SK-N-SH (cell line): Measurements from ENCODE around the gene SRRM4. TPM values are rescaled to one million over a fixed set of nuclear protein-coding genes. Genes with fewer than 3 reads are reported as not detected.

Experiments used
- CTCF ChIA-PET: fragments of 300-600, 350-600 bp; formaldehyde crosslinking; extraction: SDS; loops from one replicate; lab custom pipeline; 2021; lab: Yijun Ruan, JAX
- POLR2A ChIA-PET: fragments of 350-600 bp; sonication (Branson Sonifier 250); formaldehyde crosslinking; extraction: SDS; loops from one replicate; lab custom pipeline; 2020; ENCODE audit warnings: antibody characterized with exemption, inconsistent platforms; lab: Yijun Ruan, JAX
- DNase-seq: peaks from one replicate; pipeline ENCODE4 v3.0.0; 2012
- H2AFZ ChIP-seq: fragments of 200-600 bp; sonication (generic); 2 replicates; pipeline ENCODE4 v1.8.1; 2016; ENCODE audit warnings: antibody characterized with exemption, mild to moderate bottlenecking, low read depth
- H3F3A ChIP-seq: fragments of 200-600 bp; sonication (generic); replicated peaks from 2 replicates; pipeline ENCODE3; 2016; ENCODE audit warnings: antibody characterized with exemption, mild to moderate bottlenecking; ENCODE audit not compliant: insufficient read depth
- H3K27ac ChIP-seq, 2 experiments: fragments of 200-500 bp in 1 of 2; fragments of 200-600 bp in 1 of 2; sonication (Bioruptor generic) in 1 of 2; sonication (generic), shearing (Covaris generic) in 1 of 2; 2 replicates each; pipeline versions ENCODE4 v1.5.1 to v1.6.1; 2014 to 2016; ENCODE audit warnings: low read depth in 2 of 2, inconsistent platforms in 1 of 2, low read length in 1 of 2, mild to moderate bottlenecking in 1 of 2, mixed read lengths in 1 of 2
- H3K27me3 ChIP-seq: fragments of 200-600 bp; sonication (generic), shearing (Covaris generic); 2 replicates; pipeline ENCODE4 v1.6.1; 2016; ENCODE audit warnings: mixed run types; ENCODE audit not compliant: insufficient read depth
- H3K36me3 ChIP-seq, 2 experiments: fragments of 200-500 bp in 1 of 2; fragments of 200-600 bp in 1 of 2; sonication (Bioruptor generic) in 1 of 2; sonication (generic) in 1 of 2; replicated peaks in 1 of 2; 2 replicates each; pipeline versions ENCODE3 to v1.5.1; 2014 to 2016; ENCODE audit warnings: low read length in 1 of 2, mild to moderate bottlenecking in 1 of 2; ENCODE audit not compliant: insufficient read depth in 2 of 2, control insufficient read depth in 1 of 2
- H3K4me1 ChIP-seq, 2 experiments: fragments of 200-500 bp in 1 of 2; fragments of 200-600 bp in 1 of 2; sonication (Bioruptor generic) in 1 of 2; sonication (generic), shearing (Covaris generic) in 1 of 2; 2 replicates each; pipeline versions ENCODE4 v1.5.1 to v1.6.1; 2014 to 2016; ENCODE audit warnings: low read depth in 1 of 2, low read length in 1 of 2, mixed run types in 1 of 2; ENCODE audit not compliant: insufficient read depth in 2 of 2, control insufficient read depth in 1 of 2
- H3K4me2 ChIP-seq: fragments of 200-600 bp; sonication (generic), shearing (Covaris generic); 2 replicates; pipeline ENCODE4 v1.6.1; 2017; ENCODE audit warnings: mixed run types
- H3K4me3 ChIP-seq, 2 experiments: fragments of 200-500 bp in 1 of 2; fragments of 200-600 bp in 1 of 2; sonication (Bioruptor generic) in 1 of 2; sonication (generic), shearing (Covaris generic) in 1 of 2; 2 replicates each; pipeline versions ENCODE4 v1.5.1 to v1.8.1; 2014 to 2016; ENCODE audit warnings: low read depth in 2 of 2, inconsistent platforms in 1 of 2, low read length in 1 of 2, mild to moderate bottlenecking in 1 of 2, mixed read lengths in 1 of 2, moderate library complexity in 1 of 2
- H3K79me2 ChIP-seq: fragments of 200-600 bp; sonication (generic); 2 replicates; pipeline ENCODE4 v1.8.1; 2017; ENCODE audit warnings: mild to moderate bottlenecking; ENCODE audit not compliant: insufficient read depth
- H3K9ac ChIP-seq: fragments of 200-600 bp; sonication (generic); 2 replicates; pipeline ENCODE4 v1.6.1; 2017; ENCODE audit warnings: mixed run types
- H3K9me2 ChIP-seq: fragments of 200-600 bp; sonication (generic); 2 replicates; pipeline ENCODE4 v1.6.1; 2017; ENCODE audit warnings: mixed run types
- H3K9me3 ChIP-seq: fragments of 200-600 bp; sonication (generic); 2 replicates; pipeline ENCODE4 v1.6.1; 2017; ENCODE audit warnings: mixed run types, mild to moderate bottlenecking, moderate library complexity
- H4K20me1 ChIP-seq: fragments of 200-600 bp; sonication (generic); 2 replicates; pipeline ENCODE4 v1.6.1; 2017; ENCODE audit warnings: mild to moderate bottlenecking, mixed run types; ENCODE audit not compliant: insufficient read depth
- EP300 ChIP-seq, 2 experiments: IDR thresholded peaks; 2 replicates each; pipeline versions ENCODE4 v1.4.0 to v1.6.1; 2012; ENCODE audit warnings: borderline replicate concordance in 1 of 2, low read depth in 1 of 2, low read length in 1 of 2
- FOXM1 ChIP-seq: IDR thresholded peaks from 2 replicates; pipeline ENCODE4 v1.4.0; 2012; ENCODE audit warnings: low read depth, mild to moderate bottlenecking
- MXI1 ChIP-seq: IDR thresholded peaks from 2 replicates; pipeline ENCODE4 v1.6.1; 2012; ENCODE audit warnings: mild to moderate bottlenecking, low read depth, low read length, improper control_type of control experiment
- RCOR1 ChIP-seq: fragments of 150-350 bp; IDR thresholded peaks from 2 replicates; pipeline ENCODE4 v1.6.1; 2017; ENCODE audit warnings: antibody characterized with exemption, low read length
- RXRA ChIP-seq: IDR thresholded peaks from 2 replicates; pipeline ENCODE4 v1.4.0; 2012; ENCODE audit warnings: low read depth, mild to moderate bottlenecking, borderline replicate concordance
- SMC3 ChIP-seq: IDR thresholded peaks from 2 replicates; pipeline ENCODE4 v1.6.1; 2012; ENCODE audit warnings: low read depth, low read length, improper control_type of control experiment
- TAF1 ChIP-seq: IDR thresholded peaks from 2 replicates; pipeline ENCODE4 v1.6.1; 2012; ENCODE audit warnings: low read depth, mild to moderate bottlenecking, low read length, moderate library complexity, borderline replicate concordance
- WGBS: methylation state at CpG from one replicate; pipeline ENCODE4 v1.1.6; 2017; ENCODE audit warnings: low lambda C conversion rate; 5-methylcytosine and 5-hydroxymethylcytosine counted together
- polyA plus RNA-seq, 3 experiments: library from polyadenylated mRNA; depleted of rRNA; stranded (reverse); fragments of >200 nt; gene quantifications; 2 replicates each; pipeline ENCODE4 v1.2.3, GENCODE V29; 2012

SRRM4 gene
- polyA plus RNA-seq, 1 of the 3 experiments (the other 2 are of a cell fraction) = 0.03 TPM

DNA sequence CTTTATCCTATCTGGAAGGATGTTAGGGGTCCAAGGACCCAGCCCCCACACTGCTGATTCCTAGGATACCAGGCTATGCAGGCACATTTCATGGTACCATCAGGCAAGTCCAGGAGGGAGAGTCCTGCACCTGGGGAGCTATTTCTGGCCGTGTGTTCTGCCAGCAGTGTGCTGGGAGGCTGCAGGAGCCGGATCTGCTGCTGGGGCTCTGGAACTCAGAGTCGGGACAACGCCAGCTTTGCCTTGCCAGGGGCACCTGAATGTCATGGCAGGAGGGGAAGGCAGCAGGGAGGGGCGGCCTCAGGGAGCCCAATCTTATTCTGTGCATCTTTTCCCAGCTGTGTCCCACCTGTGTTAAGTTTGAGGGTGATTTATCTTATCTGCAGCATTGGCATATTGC is 17.8 kb downstream of the SRRM4 start:
- H3F3A ChIP-seq = no peaks in the 10 kb centered on the region
- no peak overlapping the region for H2AFZ ChIP-seq
- no peaks in the 10 kb centered on the region for H4K20me1 ChIP-seq
- no peaks in the 10 kb centered on the region for H3K79me2 ChIP-seq
- 3% methylated on average over 3 of the region's 5 CpGs for WGBS
- no peak overlapping the region for H3K4me3 ChIP-seq
- H3K9ac ChIP-seq = no peak overlapping the region
- H3K27ac ChIP-seq = no peak overlapping the region
- H3K9me2 ChIP-seq = no peaks in the 10 kb centered on the region
- CTCF ChIA-PET = interaction anchor here (1.3 to 3.2 kb wide), 3 partner anchors 11 to 38 kb away, joined by 3 to 9 read pairs (median 4); no protein-coding TSS in a partner anchor
- peaks cover 0 to 23% of the 10 kb centered on the region in 2 experiments; a peak in 2 of 4 replicates for H3K4me1 ChIP-seq
- H3K4me2 ChIP-seq = no peak overlapping the region
- peak; percentile 19 for DNase-seq
- TF ChIP-seq MXI1 = no peak
- TF ChIP-seq EP300 (IDR thresholded peaks at IDR 0.05; ENCODE audit: borderline replicate concordance in 1 of 2, low read depth in 1 of 2, low read length in 1 of 2) = peak in 1 of 2 experiments; percentile 26; a peak in 1 of 4 replicates
- no peaks in the 10 kb centered on the region for H3K27me3 ChIP-seq
- POLR2A ChIA-PET = interaction anchor here (1.4 kb wide), 1 partner anchor 18 kb away, joined by 3 read pairs; the partner anchor contains the start of gene SRRM4
- H3K36me3 ChIP-seq = no peaks in the 10 kb centered on the region
- H3K9me3 ChIP-seq = no peaks in the 10 kb centered on the region

GRCh38 chr12:119005085-119005484 is 23.7 kb downstream of the SRRM4 start:
- ChIA-PET CTCF (interaction anchor here (1.0 to 3.6 kb wide), 4 partner anchors 23 to 408 kb away, joined by 3 to 12 read pairs (median 11); partner anchors contain the start of gene SRRM4), POLR2A (no interaction called here)
- Histone ChIP-seq H3K27ac (peak overlapping the region in 1 of 2 experiments; percentile 84; a peak in 2 of 4 replicates), H3K4me2 (no peak overlapping the region), H3K27me3 (no peaks in the 10 kb centered on the region), H3K9me3 (no peaks in the 10 kb centered on the region), H3K9ac (no peak overlapping the region), H2AFZ (no peak overlapping the region), H3K4me3 (no peak overlapping the region), H3K4me1 (peaks cover 0 to 61% of the 10 kb centered on the region in 2 experiments; a peak in 2 of 4 replicates), H3K79me2 (no peaks in the 10 kb centered on the region), H3K9me2 (no peaks in the 10 kb centered on the region), H4K20me1 (no peaks in the 10 kb centered on the region), H3K36me3 (no peaks in the 10 kb centered on the region), H3F3A (no peaks in the 10 kb centered on the region)
- WGBS = 15% methylated on average over 5 of the region's 5 CpGs
- no peak for TF ChIP-seq TAF1
- DNase-seq = no peak

DNA sequence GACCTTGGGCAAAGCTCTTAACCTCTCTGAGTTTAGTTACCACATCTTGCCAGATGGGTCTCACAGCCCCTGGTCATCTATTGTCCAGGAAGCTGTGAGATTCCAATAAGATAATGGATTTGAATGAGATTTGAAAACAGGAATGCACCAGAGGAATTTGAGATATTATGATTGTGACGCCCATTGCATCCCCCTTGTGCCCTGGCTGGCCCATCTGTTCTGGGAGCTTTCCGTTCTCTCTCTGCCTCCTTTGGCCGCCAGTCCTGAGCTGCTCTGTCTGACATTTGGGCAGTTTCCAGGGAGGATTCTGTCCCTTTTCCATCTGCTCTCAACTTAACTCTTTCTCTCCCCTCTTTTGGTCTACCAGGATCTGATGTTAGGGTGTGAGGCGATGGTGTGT is 24.6 kb downstream of the SRRM4 start:
- TF ChIP-seq RCOR1 (peak; percentile 80), FOXM1 (no peak), SMC3 (no peak), RXRA (no peak)
- Histone ChIP-seq H3F3A (no peaks in the 10 kb centered on the region), H3K27me3 (no peaks in the 10 kb centered on the region), H3K4me3 (no peak overlapping the region), H3K4me2 (no peak overlapping the region), H3K9me3 (no peaks in the 10 kb centered on the region), H3K9ac (no peak overlapping the region), H3K79me2 (no peaks in the 10 kb centered on the region), H4K20me1 (no peaks in the 10 kb centered on the region), H2AFZ (no peak overlapping the region), H3K36me3 (no peaks in the 10 kb centered on the region), H3K9me2 (no peaks in the 10 kb centered on the region), H3K27ac (peak overlapping the region in 1 of 2 experiments; percentile 84; a peak in 2 of 4 replicates), H3K4me1 (peaks cover 0 to 61% of the 10 kb centered on the region in 2 experiments; a peak in 2 of 4 replicates)
- 13% methylated on average over 4 of the region's 4 CpGs for WGBS
- CTCF ChIA-PET = interaction anchor here (0.5 to 3.6 kb wide), 9 partner anchors 21 to 407 kb away, joined by 3 to 12 read pairs (median 5); partner anchors contain the start of gene SRRM4
- POLR2A ChIA-PET = interaction anchor here (1.1 to 2.2 kb wide), 3 partner anchors 21 to 66 kb away, joined by 4 to 10 read pairs (median 6); partner anchors contain the start of gene SRRM4
- DNase-seq = peak; percentile 21
